WTC11 (cell line): ENCODE results near the gene SMARCA2. TPM values are rescaled to one million over a fixed set of nuclear protein-coding genes. Genes with fewer than 3 reads are reported as not detected.
A peak's percentile ranks its signal among the peaks of the same experiment; 100 is the strongest.

Experiments
- ATAC-seq: fragments of 200-7000 bp; cut with Tn5 transposase; 2 replicates; pipeline ENCODE4 v1.10.0; 2021; ENCODE audit warnings: mild to moderate bottlenecking, moderate library complexity
- CTCF ChIA-PET: fragments of 300-600 bp; sonication (Branson Sonifier 250); formaldehyde crosslinking; loops from one replicate; lab custom pipeline; 2021; ENCODE audit warnings: antibody characterized with exemption; lab: Charles Lee
- POLR2A ChIA-PET: fragments of 350-600 bp; sonication (Branson Sonifier 250); formaldehyde crosslinking; loops from one replicate; lab custom pipeline; 2021; ENCODE audit warnings: antibody characterized with exemption; lab: Charles Lee
- DNase-seq: peaks from one replicate; pipeline ENCODE4 v3.0.0; 2021; ENCODE audit warnings: low spot score
- H3K27ac Mint-ChIP-seq: 2 replicates; pipeline ENCODE4 v1.8.0; 2021; ENCODE audit warnings: mixed read lengths
- H3K27me3 Mint-ChIP-seq: 2 replicates; pipeline ENCODE4 v1.8.0; 2021; ENCODE audit warnings: low read depth, mild to moderate bottlenecking, moderate library complexity, mixed read lengths
- H3K36me3 Mint-ChIP-seq: 2 replicates; pipeline ENCODE4 v1.8.0; 2021; ENCODE audit warnings: mixed read lengths
- H3K4me1 Mint-ChIP-seq: 2 replicates; pipeline ENCODE4 v1.8.0; 2022; ENCODE audit warnings: mixed read lengths
- H3K4me3 Mint-ChIP-seq: 2 replicates; pipeline ENCODE4 v1.8.0; 2021; ENCODE audit warnings: mild to moderate bottlenecking, moderate library complexity, mixed read lengths
- H3K9me3 Mint-ChIP-seq: 2 replicates; pipeline ENCODE4 v1.8.0; 2021; ENCODE audit warnings: mixed read lengths
- ETV6 ChIP-seq: sonication (generic); formaldehyde crosslinking; IDR thresholded peaks from 2 replicates; pipeline ENCODE4 v1.8.1; 2022; ENCODE audit warnings: mild to moderate bottlenecking, missing genetic modification reagents
- NR1H2 ChIP-seq: sonication (generic); formaldehyde crosslinking; IDR thresholded peaks from 2 replicates; pipeline ENCODE4 v1.9.0; 2021; ENCODE audit warnings: mild to moderate bottlenecking, moderate library complexity, missing genetic modification reagents
- RELA ChIP-seq: sonication (generic); formaldehyde crosslinking; IDR thresholded peaks from 2 replicates; pipeline ENCODE4 v1.8.1; 2022; ENCODE audit warnings: missing genetic modification reagents, mild to moderate bottlenecking, borderline replicate concordance
- SMAD4 ChIP-seq: sonication (generic); formaldehyde crosslinking; IDR thresholded peaks from 2 replicates; pipeline ENCODE4 v1.8.0; 2022; ENCODE audit warnings: mild to moderate bottlenecking, missing genetic modification reagents
- SP1 ChIP-seq: sonication (generic); formaldehyde crosslinking; conservative IDR thresholded peaks from 2 replicates; pipeline ENCODE4 v1.8.1; 2022; ENCODE audit warnings: missing genetic modification reagents
- TEAD1 ChIP-seq: sonication (generic); formaldehyde crosslinking; IDR thresholded peaks from 2 replicates; pipeline ENCODE4 v1.8.0; 2022; ENCODE audit warnings: mild to moderate bottlenecking, missing genetic modification reagents
- ZNF263 ChIP-seq: sonication (generic); formaldehyde crosslinking; IDR thresholded peaks from 2 replicates; pipeline ENCODE4 v1.8.1; 2022; ENCODE audit warnings: low read depth, mild to moderate bottlenecking, moderate library complexity, missing genetic modification reagents
- total RNA-seq: library from RNA; stranded (reverse); gene quantifications from 3 replicates; pipeline ENCODE4 v1.2.3, GENCODE V29; 2021
- TF ChIP-seq, protein P1 (sequence below): sonication (generic); formaldehyde crosslinking; IDR thresholded peaks from 2 replicates; pipeline ENCODE4 v1.8.1; 2023; ENCODE audit warnings: mild to moderate bottlenecking, missing genetic modification reagents
- TF ChIP-seq, protein P2 (sequence below): sonication (generic); formaldehyde crosslinking; IDR thresholded peaks from 2 replicates; pipeline ENCODE4 v1.8.0; 2022; ENCODE audit warnings: mild to moderate bottlenecking, missing genetic modification reagents
- TF ChIP-seq, protein P3 (sequence below): sonication (generic); formaldehyde crosslinking; IDR thresholded peaks from 2 replicates; pipeline ENCODE4 v1.8.1; 2023; ENCODE audit warnings: mild to moderate bottlenecking, missing genetic modification reagents, moderate library complexity
- TF ChIP-seq, protein P4 (sequence below): sonication (generic); formaldehyde crosslinking; IDR thresholded peaks from 2 replicates; pipeline ENCODE4 v1.8.0; 2023; ENCODE audit warnings: missing genetic modification reagents
- TF ChIP-seq, protein P5 (sequence below): sonication (generic); formaldehyde crosslinking; IDR thresholded peaks from 2 replicates; pipeline ENCODE4 v1.8.1; 2022; ENCODE audit warnings: mild to moderate bottlenecking, moderate library complexity, missing genetic modification reagents
- TF ChIP-seq, protein P6 (sequence below): fragments of 250-450 bp; sonication (Bioruptor Pico); IDR thresholded peaks from 2 replicates; pipeline ENCODE4 v1.9.0; 2021; ENCODE audit warnings: mild to moderate bottlenecking
- TF ChIP-seq, protein P7 (sequence below): sonication (generic); formaldehyde crosslinking; conservative IDR thresholded peaks from 2 replicates; pipeline ENCODE4 v1.8.1; 2022; ENCODE audit warnings: mild to moderate bottlenecking, missing genetic modification reagents
- TF ChIP-seq, protein P8 (sequence below): sonication (generic); formaldehyde crosslinking; IDR thresholded peaks from 2 replicates; pipeline ENCODE4 v1.8.1; 2023; ENCODE audit warnings: mild to moderate bottlenecking, missing genetic modification reagents

Gene SMARCA2
- total RNA-seq, 1 experiment from 2014 or later, result 20.3 TPM

DNA sequence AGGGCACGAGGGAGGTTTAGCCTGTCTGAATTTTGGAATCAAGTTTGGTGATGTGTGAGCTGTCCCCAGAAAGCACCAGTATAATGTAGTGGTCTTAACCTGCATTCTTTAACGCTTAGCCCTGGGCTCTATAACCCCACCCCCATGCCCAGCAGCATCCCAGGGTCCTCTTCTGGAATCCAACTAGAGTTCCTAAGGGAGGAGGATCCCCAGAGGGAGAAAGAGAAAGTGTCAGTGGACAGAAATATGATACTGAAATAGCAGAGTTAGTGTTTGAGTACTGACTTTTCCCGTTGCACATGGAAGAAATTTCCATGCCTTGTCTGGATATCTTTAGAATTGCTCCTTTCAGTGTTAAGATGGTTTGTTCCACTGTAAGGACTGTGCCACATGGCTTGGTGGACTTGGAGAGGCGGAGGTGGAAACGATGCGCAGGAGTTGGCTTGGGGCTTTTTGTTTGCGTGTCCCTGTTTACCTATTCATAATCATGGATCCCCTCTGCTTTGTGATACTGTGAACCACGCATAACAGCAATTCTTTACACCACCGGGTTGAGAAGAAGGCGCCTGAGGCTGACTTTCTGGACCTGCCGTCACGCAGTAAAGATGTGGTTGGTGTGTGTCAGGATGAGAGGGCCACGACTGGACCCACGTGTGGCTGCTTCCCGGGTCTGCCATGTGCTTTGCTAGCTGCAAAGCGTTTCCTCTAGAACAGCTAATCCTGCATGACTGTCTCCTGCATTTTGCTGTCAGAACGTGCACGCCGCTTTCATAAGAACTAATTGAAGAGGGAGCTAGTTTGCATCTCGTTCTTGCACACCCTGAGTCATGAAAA is 142.3 kb downstream of the SMARCA2 start:
- CTCF ChIA-PET, result interaction anchor here (0.6 to 1.5 kb wide), 11 partner anchors 10 to 575 kb away, joined by 3 to 6 read pairs (median 4); no protein-coding TSS in a partner anchor
- H3K27ac Mint-ChIP-seq, result peak overlapping the region; percentile 99
- no peaks in the 10 kb centered on the region for H3K36me3 Mint-ChIP-seq
- no peak for DNase-seq
- H3K4me3 Mint-ChIP-seq, result peak overlapping the region; percentile 55
- H3K9me3 Mint-ChIP-seq, result no peaks in the 10 kb centered on the region
- ATAC-seq, result peak; percentile 68
- peaks cover 61% of the 10 kb centered on the region for H3K4me1 Mint-ChIP-seq
- no peaks in the 10 kb centered on the region for H3K27me3 Mint-ChIP-seq
- POLR2A ChIA-PET, result interaction anchor here (0.6 kb wide), 1 partner anchor 40 kb away, joined by 3 read pairs; no protein-coding TSS in a partner anchor
- TF ChIP-seq, protein P1, sequence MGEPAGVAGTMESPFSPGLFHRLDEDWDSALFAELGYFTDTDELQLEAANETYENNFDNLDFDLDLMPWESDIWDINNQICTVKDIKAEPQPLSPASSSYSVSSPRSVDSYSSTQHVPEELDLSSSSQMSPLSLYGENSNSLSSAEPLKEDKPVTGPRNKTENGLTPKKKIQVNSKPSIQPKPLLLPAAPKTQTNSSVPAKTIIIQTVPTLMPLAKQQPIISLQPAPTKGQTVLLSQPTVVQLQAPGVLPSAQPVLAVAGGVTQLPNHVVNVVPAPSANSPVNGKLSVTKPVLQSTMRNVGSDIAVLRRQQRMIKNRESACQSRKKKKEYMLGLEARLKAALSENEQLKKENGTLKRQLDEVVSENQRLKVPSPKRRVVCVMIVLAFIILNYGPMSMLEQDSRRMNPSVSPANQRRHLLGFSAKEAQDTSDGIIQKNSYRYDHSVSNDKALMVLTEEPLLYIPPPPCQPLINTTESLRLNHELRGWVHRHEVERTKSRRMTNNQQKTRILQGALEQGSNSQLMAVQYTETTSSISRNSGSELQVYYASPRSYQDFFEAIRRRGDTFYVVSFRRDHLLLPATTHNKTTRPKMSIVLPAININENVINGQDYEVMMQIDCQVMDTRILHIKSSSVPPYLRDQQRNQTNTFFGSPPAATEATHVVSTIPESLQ (CRISPR knock-in tag), result no peak
- TF ChIP-seq, protein P2, sequence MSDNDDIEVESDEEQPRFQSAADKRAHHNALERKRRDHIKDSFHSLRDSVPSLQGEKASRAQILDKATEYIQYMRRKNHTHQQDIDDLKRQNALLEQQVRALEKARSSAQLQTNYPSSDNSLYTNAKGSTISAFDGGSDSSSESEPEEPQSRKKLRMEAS (CRISPR knock-in tag), result peak; percentile 76

DNA sequence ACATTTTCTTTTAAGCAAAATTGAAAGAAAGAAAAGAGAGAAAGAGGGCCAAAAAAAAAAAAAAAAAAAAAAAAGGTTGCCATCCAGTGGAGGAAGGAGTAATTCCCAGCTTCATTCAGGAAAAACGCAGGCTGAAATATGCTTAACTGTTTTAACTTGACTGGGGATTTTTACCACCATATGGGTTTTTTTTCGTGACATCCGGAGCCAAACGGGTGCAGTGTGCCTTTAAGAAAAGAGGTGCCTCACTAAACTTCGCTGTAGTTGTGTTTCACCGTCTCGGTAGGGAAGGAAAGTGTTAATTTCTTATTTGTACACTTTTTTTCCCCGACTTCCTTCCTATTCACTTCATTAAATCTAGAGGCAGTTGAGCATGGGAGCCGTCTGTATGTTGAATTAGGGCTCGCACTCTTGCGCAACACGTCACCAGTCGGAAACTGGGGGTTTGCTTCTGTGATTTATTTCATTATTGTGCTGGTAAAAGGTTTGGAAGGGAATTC is 143.0 kb downstream of the SMARCA2 start:
- H3K4me3 Mint-ChIP-seq, result peak overlapping the region; percentile 55
- H3K36me3 Mint-ChIP-seq, result no peaks in the 10 kb centered on the region
- H3K27me3 Mint-ChIP-seq, result no peaks in the 10 kb centered on the region
- DNase-seq (peak; percentile 27), ATAC-seq (peak; percentile 42)
- POLR2A ChIA-PET, result interaction anchor here (0.6 kb wide), 1 partner anchor 41 kb away, joined by 3 read pairs; no protein-coding TSS in a partner anchor
- H3K9me3 Mint-ChIP-seq, result no peaks in the 10 kb centered on the region
- CTCF ChIA-PET, result interaction anchor here (0.6 to 1.5 kb wide), 13 partner anchors 11 to 702 kb away, joined by 3 to 6 read pairs (median 3); no protein-coding TSS in a partner anchor
- H3K27ac Mint-ChIP-seq, result peak overlapping the region; percentile 99
- TF ChIP-seq ZNF263 (CRISPR knock-in tag) (no peak), SP1 (CRISPR knock-in tag) (no peak), NR1H2 (CRISPR knock-in tag) (no peak)
- peaks cover 64% of the 10 kb centered on the region for H3K4me1 Mint-ChIP-seq

DNA sequence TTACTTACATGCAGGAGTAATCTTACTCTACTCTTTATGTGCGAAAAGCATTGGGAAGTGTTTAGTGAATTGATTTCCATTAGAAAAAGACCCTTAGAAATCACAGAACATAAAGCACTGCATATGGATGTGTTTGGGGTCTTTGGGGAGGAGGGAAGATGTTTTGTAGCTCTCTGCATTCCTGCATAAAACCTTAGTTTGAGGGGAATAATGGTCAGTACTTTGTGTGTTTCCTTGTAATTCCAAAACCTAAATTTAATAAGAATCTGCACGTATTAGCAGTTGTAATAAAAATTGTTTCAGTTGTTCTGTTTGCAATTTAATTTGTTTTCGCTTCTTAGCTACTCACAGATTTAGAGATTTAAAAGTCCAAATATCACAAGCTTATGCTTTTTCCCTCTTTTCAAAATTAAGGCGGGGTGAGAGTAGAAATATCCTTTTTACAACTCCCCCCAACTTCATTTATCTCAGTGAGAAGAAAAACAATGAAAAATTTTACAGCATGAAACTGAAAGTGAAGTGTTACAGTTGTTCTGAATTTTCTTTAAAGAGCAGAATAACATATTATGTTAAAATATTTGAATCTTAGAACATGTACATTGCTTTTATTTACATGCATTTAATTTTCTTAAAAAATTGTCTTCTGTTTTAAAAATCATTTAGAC is 143.8 kb downstream of the SMARCA2 start:
- no peaks in the 10 kb centered on the region for H3K27me3 Mint-ChIP-seq
- POLR2A ChIA-PET, result no interaction called here
- TF ChIP-seq TEAD1 (CRISPR knock-in tag), result 0 out of 2 replicates have a peak, but pooled peaks have one; percentile 36
- TF ChIP-seq, protein P3, sequence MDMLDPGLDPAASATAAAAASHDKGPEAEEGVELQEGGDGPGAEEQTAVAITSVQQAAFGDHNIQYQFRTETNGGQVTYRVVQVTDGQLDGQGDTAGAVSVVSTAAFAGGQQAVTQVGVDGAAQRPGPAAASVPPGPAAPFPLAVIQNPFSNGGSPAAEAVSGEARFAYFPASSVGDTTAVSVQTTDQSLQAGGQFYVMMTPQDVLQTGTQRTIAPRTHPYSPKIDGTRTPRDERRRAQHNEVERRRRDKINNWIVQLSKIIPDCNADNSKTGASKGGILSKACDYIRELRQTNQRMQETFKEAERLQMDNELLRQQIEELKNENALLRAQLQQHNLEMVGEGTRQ (CRISPR knock-in tag), result no peak
- TF ChIP-seq, all 79 proteins: peak for 1
- H3K9me3 Mint-ChIP-seq, result no peaks in the 10 kb centered on the region
- H3K27ac Mint-ChIP-seq, result peak overlapping the region; percentile 99
- H3K36me3 Mint-ChIP-seq, result no peaks in the 10 kb centered on the region
- peaks cover 65% of the 10 kb centered on the region for H3K4me1 Mint-ChIP-seq
- CTCF ChIA-PET, result interaction anchor here (1.0 to 1.5 kb wide), 5 partner anchors 12 to 701 kb away, joined by 3 to 6 read pairs (median 3); no protein-coding TSS in a partner anchor
- ATAC-seq (peak; percentile 27), DNase-seq (no peak)
- H3K4me3 Mint-ChIP-seq, result peak overlapping the region; percentile 55

DNA sequence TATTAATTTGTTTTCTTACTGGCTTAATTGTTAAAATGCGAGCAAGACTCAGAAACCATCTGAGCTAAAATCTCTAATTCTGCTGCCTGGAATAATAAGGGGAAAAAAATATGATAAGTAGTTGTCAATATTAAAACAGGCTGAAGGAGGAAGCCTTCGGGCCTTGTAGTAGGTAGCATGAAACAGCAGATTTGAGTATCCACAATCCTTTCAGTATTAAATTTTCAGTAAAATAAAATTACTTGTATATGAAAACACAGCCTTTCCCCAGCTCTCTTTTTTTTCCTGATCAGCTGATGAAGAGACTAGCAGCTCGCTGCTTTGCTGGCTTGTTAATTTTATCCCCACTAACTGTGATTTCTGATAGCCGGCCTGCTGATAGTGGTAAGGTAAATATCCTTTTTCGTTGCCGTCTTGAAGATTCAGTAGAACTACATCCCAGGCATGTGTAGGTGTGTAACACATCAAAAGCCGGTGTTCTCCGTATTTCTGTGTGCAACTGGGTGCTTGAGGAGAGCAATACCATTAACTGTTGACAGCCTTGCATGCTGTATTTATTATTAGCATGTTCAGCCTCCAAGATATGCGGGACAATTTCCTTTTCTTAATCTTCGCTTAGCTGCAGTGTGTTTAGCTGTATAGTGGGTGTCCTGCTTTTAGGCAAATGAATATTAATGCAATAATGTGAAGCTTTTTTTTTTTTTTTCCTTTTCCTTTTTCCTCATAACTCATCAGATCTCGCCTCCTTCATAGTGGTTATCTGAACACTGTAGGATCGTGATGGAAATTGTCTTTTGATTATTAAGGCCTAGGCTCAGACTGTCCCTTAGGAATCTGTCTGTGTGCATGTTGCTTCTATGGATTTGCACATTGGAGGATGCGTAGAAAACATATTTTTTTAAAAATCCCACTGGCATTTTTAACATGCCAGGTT is 144.6 kb downstream of the SMARCA2 start:
- Mint-ChIP-seq H3K36me3 (no peaks in the 10 kb centered on the region), H3K4me1 (peaks cover 67% of the 10 kb centered on the region), H3K9me3 (no peaks in the 10 kb centered on the region), H3K4me3 (no peak overlapping the region), H3K27ac (peak overlapping the region; percentile 96), H3K27me3 (no peaks in the 10 kb centered on the region)
- POLR2A ChIA-PET, result interaction anchor here (0.7 kb wide), 1 partner anchor 475 kb away, joined by 3 read pairs; no protein-coding TSS in a partner anchor
- CTCF ChIA-PET, result interaction anchor here (0.6 to 1.2 kb wide), 4 partner anchors 19 to 700 kb away, joined by 3 to 4 read pairs (median 3); no protein-coding TSS in a partner anchor
- ATAC-seq, result peak; percentile 14
- DNase-seq, result no peak
- TF ChIP-seq, protein P4, sequence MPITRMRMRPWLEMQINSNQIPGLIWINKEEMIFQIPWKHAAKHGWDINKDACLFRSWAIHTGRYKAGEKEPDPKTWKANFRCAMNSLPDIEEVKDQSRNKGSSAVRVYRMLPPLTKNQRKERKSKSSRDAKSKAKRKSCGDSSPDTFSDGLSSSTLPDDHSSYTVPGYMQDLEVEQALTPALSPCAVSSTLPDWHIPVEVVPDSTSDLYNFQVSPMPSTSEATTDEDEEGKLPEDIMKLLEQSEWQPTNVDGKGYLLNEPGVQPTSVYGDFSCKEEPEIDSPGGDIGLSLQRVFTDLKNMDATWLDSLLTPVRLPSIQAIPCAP (CRISPR knock-in tag), result no peak
- TF ChIP-seq, protein P5, sequence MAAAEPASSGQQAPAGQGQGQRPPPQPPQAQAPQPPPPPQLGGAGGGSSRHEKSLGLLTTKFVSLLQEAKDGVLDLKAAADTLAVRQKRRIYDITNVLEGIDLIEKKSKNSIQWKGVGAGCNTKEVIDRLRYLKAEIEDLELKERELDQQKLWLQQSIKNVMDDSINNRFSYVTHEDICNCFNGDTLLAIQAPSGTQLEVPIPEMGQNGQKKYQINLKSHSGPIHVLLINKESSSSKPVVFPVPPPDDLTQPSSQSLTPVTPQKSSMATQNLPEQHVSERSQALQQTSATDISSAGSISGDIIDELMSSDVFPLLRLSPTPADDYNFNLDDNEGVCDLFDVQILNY (CRISPR knock-in tag), result no peak
- TF ChIP-seq, protein P6, sequence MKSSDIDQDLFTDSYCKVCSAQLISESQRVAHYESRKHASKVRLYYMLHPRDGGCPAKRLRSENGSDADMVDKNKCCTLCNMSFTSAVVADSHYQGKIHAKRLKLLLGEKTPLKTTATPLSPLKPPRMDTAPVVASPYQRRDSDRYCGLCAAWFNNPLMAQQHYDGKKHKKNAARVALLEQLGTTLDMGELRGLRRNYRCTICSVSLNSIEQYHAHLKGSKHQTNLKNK (CRISPR knock-in tag), result no peak
- TF ChIP-seq RELA (CRISPR knock-in tag) (no peak), ETV6 (no peak), SMAD4 (no peak)
- TF ChIP-seq, protein P7, sequence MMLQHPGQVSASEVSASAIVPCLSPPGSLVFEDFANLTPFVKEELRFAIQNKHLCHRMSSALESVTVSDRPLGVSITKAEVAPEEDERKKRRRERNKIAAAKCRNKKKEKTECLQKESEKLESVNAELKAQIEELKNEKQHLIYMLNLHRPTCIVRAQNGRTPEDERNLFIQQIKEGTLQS, result no peak
- TF ChIP-seq, protein P8, sequence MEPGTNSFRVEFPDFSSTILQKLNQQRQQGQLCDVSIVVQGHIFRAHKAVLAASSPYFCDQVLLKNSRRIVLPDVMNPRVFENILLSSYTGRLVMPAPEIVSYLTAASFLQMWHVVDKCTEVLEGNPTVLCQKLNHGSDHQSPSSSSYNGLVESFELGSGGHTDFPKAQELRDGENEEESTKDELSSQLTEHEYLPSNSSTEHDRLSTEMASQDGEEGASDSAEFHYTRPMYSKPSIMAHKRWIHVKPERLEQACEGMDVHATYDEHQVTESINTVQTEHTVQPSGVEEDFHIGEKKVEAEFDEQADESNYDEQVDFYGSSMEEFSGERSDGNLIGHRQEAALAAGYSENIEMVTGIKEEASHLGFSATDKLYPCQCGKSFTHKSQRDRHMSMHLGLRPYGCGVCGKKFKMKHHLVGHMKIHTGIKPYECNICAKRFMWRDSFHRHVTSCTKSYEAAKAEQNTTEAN (CRISPR knock-in tag), result no peak
